Stimulated activated effector memory CD8-positive, alpha-beta T cell treated with anti-CD3 and anti-CD28 coated beads, Interleukin-12 subunit alpha, Interleukin-12 subunit beta, amount 100 ng/mL, for 72 hours (primary cell): ENCODE measurements around the gene DHRS3.
"Not testable (repeated sequence)": the region's sequence is repeated elsewhere in the genome, so short reads cannot be mapped to it uniquely, and the experiment has no call there.

Experiments
- ATAC-seq: fragments of 150-1000 bp; cut with Tn5 transposase; 2 replicates; pipeline ENCODE4 v1.10.0; 2021
- DNase-seq, 2 donors: peaks; one replicate each; pipeline ENCODE4 v3.0.0; 2021 to 2022; ENCODE audit warnings: low spot score in 2 of 2
- H3K27ac Mint-ChIP-seq: one replicate; pipeline ENCODE4 v1.8.0; 2022; ENCODE audit warnings: mild to moderate bottlenecking, mixed read lengths
- H3K36me3 Mint-ChIP-seq: one replicate; pipeline ENCODE4 v1.8.0; 2022; ENCODE audit warnings: mild to moderate bottlenecking, mixed read lengths
- H3K4me1 Mint-ChIP-seq: one replicate; pipeline ENCODE4 v1.8.0; 2022; ENCODE audit warnings: mixed read lengths
- H3K4me3 Mint-ChIP-seq: one replicate; pipeline ENCODE4 v1.8.0; 2022; ENCODE audit warnings: mild to moderate bottlenecking, mixed read lengths
- H3K9me3 Mint-ChIP-seq: one replicate; pipeline ENCODE4 v1.8.0; 2022; ENCODE audit warnings: mixed read lengths

Gene DHRS3, protein sequence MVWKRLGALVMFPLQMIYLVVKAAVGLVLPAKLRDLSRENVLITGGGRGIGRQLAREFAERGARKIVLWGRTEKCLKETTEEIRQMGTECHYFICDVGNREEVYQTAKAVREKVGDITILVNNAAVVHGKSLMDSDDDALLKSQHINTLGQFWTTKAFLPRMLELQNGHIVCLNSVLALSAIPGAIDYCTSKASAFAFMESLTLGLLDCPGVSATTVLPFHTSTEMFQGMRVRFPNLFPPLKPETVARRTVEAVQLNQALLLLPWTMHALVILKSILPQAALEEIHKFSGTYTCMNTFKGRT

DNA sequence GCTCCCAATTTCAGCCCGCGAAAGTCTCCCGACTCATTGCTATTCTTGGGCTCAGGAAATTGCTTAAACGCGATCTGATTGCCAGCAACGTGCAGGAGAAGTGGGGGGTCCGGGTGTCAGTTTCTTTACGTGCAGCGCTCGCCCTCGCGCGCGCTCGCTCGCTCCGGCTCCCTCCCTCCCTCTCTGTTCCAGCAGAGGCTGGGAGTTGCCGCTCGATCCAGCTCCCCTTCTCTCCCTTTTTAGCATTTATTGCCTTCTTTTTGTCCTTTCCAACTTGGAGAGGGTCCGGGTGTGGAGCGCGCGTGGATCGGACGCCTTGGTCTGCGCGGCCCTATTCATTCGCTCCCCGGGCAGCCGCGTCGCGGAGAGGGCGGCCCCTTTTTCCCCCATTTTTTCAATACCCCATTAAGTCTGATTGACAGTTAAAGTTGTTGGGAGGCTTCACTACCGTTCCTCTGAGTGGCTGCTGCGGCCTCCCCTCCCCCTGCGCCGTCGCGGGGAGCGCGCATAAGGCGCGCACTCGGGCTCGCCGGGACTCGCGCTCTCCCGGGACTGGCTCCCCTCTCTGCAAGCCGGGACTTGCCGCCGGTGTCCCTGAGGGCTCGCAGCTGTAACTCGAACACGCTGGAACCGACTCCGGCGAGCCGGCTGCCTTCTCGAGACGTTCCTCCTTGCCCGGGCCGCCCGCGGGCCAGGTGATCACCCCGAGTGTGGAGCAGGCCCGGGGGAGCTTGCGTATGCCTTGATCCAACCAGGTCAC, at the start of gene DHRS3:
Gene DHRS3, minus strand, starts transcription at position 310 of the 760 bp plus-strand sequence. CDS start 862 bp downstream, outside the sequence.
- Mint-ChIP-seq H3K27ac (peak within 1 kb of the TSS; percentile 96), H3K4me1 (peaks cover 77% of the 10 kb centered on the region), H3K4me3 (peak within 1 kb of the TSS; percentile 98), H3K36me3 (peaks cover 69% of the 10 kb centered on the region), H3K9me3 (no peaks in the 10 kb centered on the region)
- ATAC-seq (peak; percentile 66), DNase-seq (peak; percentile 62 to 85)

DNA sequence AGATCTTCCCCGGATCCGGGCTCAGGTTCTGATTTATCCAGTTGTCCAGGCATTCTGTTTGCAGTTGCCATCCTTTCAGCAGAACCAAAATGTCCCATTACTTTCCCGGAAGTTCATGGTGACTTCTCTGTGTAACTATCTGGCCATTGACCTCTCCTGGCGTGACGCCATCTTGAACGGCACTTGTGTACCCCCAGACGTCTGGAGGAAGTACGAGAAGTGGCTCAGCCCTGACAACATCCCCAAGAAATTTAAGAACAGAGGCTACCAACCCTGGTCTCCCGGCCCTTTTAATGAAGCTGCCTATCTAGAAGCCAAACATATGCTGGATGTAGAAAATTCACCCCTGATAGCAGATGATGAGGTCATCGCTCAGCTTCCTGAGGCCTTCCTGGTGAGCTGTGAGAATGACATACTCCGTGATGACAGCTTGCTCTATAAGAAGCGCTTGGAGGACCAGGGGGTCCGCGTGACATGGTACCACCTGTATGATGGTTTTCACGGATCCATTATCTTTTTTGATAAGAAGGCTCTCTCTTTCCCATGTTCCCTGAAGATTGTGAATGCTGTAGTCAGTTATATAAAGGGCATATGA, 48.2 kb upstream of the DHRS3 start:
- Mint-ChIP-seq H3K4me3 (no peak overlapping the region), H3K27ac (no peak overlapping the region), H3K4me1 (no peaks in the 10 kb centered on the region), H3K36me3 (no peaks in the 10 kb centered on the region), H3K9me3 (no peaks in the 10 kb centered on the region)
- no peak for ATAC-seq
- no peak for DNase-seq

DNA sequence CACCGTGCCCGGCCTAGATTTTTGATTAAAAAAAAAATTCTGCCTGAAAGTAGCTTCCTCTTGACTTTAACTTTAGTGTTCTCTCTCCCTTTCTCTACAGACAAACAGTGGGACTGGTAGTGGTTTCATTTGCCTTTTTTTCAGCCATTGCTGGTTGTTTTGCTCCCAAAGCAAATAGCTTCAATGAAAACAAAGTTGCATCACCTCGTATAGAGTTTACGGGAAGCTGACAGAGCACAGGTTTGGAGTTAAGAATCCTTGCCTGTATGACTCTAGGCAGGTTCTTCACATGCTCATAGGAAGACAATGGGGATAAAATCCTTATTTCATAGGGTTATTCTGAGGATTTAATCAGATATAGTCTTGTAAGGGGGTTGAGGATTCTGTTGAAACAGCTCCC, 47.5 kb upstream of the DHRS3 start:
- Mint-ChIP-seq H3K27ac (no peak overlapping the region), H3K9me3 (no peaks in the 10 kb centered on the region), H3K4me3 (no peak overlapping the region), H3K36me3 (no peaks in the 10 kb centered on the region), H3K4me1 (no peaks in the 10 kb centered on the region)
- no peak for DNase-seq
- no peak for ATAC-seq

DNA sequence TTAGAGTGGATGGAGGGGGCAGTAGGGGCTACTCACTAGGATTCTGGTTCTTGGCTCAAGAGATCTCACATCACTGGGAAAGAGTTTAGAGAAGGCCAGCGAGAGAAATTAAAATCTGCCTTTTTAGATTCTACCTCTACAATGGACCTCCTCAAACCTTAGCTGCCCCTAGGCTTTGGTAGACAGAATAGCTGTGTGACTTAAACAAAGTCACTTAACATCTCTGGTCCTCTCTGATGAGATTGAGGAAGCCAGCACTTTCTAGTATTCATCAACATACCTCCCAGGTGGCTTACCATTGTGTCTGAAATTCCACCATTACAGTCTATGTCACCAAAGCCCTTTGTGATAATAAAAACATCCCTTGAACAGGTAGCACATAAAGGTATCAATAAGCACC, 44.5 kb upstream of the DHRS3 start:
- no peak for DNase-seq
- no peaks in the 10 kb centered on the region for H3K36me3 Mint-ChIP-seq
- peaks cover 6% of the 10 kb centered on the region for H3K4me1 Mint-ChIP-seq
- no peak for ATAC-seq
- no peak overlapping the region for H3K4me3 Mint-ChIP-seq
- no peaks in the 10 kb centered on the region for H3K9me3 Mint-ChIP-seq
- H3K27ac Mint-ChIP-seq: no peak overlapping the region

DNA sequence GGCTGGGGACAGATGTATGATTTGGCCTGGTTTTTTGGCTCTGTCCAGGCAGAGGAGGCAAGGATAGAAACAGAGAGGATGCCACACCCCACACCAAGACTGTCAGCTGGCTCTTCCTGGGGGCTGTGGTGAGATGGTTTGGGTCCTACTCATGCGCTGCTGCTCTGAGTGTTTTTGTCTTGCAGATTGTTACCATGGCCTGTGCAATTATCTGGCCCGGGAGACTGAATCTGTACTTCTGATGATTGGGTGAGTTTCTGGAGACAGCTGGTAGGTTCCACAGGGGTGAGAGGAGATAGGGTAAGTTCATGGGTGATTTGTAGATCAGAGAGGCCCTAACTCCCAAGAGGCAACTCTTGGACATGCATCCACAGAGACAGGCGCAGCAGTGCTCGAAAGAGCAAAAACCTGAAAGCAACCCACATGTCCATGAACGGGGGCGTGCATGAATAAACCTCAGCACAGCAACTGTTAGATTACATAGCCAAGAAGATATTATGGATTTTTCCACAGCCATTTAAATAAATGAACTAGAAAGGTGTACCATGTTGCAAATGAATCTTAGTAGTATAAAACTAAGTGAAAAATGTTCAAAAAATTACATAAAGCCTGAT, 43.7 kb upstream of the DHRS3 start:
- ATAC-seq (no peak), DNase-seq (no peak)
- Mint-ChIP-seq H3K4me1 (peaks cover 6% of the 10 kb centered on the region), H3K36me3 (no peaks in the 10 kb centered on the region), H3K9me3 (no peaks in the 10 kb centered on the region), H3K4me3 (no peak overlapping the region), H3K27ac (no peak overlapping the region)

DNA sequence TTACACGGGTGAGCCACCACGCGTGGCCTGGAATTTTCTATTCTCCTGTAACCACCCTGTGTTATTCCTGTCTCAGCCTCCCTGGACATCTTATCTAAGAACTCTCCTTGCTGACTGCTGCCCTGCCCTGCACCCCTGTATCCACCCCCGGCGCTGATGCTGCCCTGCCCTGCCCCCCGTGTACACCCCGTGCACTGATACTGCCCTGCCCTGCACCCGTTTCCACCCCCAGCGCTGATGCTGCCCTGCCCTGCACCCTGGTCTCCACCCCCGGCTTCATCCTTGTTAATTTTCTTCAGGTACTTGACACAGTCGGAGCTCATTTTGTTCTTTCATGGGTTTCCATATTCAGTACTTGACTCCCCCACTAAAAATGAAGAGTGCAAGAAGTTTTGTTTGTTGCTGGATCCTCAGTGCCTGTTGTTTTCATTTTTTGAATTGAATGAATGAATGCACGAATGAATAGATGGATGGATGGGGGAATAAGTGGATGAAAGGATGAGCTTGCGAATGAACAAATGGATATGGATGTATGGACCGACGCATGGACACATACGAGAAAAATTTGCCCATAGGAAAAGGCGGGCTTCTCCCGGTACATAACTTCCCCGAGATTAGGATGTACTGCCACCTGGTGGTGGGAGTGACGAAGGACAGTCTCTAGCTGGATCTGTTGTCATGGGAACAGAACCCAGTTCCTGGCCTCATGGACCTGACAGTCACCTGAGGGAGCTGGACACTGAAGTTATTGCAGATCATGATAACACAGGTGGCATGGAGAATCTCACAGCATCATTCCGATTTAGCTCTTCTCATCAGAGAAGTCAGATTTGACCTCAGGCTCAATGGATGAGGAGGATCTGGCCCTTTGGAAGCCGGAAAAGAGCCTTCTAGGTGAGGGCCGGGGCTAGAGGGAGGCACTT, 40.8 kb upstream of the DHRS3 start:
- Mint-ChIP-seq H3K9me3 (no peaks in the 10 kb centered on the region), H3K36me3 (no peaks in the 10 kb centered on the region), H3K27ac (no peak overlapping the region), H3K4me1 (peaks cover 6% of the 10 kb centered on the region), H3K4me3 (no peak overlapping the region)
- ATAC-seq (peak; percentile 76), DNase-seq (peak; percentile 55 to 79)

DNA sequence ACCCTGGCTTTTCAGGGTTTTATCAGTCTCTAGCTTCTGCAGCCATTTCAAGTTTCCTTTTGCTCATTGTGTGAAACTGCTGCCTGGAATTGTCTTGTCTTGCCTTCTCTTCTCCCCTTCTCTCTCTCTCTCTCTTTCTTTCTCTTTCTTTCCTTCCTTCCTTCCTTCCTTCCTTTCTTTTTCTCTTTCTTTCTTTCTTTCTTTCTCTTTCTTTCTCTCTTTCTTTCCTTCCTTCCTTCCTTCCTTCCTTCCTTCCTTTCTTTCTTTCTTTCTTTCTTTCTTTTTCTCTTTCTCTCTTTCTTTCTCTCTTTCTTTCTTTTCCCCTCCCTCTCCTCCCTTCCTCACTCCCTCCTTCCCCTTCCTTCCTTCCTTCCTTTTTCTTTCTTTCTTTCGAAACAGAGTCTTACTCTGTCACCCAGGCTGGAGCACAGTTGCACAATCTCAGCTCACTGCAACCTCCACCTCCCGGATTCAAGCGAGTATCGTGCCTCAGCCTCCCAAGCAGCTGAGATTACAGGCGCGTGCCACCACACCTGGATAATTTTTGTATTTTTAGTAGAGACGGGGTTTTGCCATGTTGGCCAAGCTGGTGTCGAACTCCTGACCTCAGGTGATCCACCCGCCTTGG, 40.0 kb upstream of the DHRS3 start:
- not testable (repeated sequence) for H3K4me1 Mint-ChIP-seq, H3K4me3 Mint-ChIP-seq, DNase-seq, H3K36me3 Mint-ChIP-seq, H3K9me3 Mint-ChIP-seq, ATAC-seq
- H3K27ac Mint-ChIP-seq: peak overlapping the region; percentile 24

DNA sequence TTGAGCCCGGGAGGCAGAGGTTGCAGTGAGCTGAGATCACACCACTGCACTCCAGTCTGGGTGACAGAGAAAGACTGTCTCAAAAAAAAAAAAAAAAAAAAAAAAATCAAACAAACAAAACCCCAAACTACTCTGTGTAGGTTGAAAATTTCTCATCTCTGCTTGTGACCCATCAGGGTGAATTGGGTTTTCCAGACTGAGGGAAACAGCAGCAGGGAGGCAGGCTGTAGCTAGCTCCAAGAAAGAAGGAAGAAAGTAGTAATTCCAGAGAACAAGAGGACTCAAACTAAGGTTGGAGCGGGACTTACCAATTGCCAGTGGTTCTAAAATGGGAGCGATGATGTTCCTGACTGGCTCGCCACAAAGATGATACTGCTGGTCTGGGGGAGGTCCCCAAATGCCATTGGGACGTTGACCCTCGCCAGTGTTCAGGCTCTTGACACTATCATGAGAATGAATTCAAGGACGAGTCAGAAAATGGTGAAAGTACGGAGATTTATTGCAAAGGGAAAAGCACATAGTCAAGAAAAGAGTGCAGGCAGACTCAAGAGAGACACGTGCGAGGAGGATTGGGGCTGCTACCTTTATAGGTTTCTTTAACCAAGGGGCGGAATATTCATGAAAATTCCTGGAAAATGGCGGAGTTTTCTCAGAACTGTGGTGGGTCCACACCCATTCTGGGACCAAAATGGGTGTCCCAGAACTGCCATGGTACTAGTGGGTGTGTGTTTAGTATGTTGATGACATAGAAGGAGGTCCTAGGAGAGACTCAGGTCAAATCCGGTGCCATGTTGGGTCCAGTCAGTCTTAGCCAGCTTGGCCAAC, 39.3 kb upstream of the DHRS3 start:
- Mint-ChIP-seq H3K4me3 (no peak overlapping the region), H3K4me1 (peaks cover 6% of the 10 kb centered on the region), H3K9me3 (no peaks in the 10 kb centered on the region), H3K27ac (peak overlapping the region; percentile 24), H3K36me3 (no peaks in the 10 kb centered on the region)
- no peak for ATAC-seq
- DNase-seq: no peak

DNA sequence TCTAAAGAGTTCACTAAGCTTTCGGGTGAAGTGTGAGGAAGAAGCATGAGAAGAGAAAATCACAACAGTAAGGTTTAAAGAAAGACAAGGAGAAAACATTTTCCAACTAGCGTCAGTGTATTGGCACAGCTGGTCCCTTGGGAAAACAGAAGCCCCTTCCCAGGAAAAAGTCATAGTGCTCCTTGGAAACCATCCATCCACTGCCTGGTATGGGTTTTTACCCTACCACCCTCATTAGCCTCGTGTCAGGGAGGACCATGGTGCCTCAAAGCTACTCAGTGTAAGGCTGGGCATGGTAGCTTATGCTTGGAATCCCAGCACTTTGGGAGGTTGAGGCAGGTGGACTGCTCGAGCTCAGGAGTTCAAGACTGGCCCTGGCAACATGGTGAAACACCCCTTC, 38.6 kb upstream of the DHRS3 start:
- no peak for DNase-seq
- H3K4me1 Mint-ChIP-seq: peaks cover 6% of the 10 kb centered on the region
- H3K36me3 Mint-ChIP-seq: no peaks in the 10 kb centered on the region
- H3K9me3 Mint-ChIP-seq: no peaks in the 10 kb centered on the region
- ATAC-seq: no peak
- no peak overlapping the region for H3K4me3 Mint-ChIP-seq
- peak overlapping the region; percentile 43 for H3K27ac Mint-ChIP-seq

DNA sequence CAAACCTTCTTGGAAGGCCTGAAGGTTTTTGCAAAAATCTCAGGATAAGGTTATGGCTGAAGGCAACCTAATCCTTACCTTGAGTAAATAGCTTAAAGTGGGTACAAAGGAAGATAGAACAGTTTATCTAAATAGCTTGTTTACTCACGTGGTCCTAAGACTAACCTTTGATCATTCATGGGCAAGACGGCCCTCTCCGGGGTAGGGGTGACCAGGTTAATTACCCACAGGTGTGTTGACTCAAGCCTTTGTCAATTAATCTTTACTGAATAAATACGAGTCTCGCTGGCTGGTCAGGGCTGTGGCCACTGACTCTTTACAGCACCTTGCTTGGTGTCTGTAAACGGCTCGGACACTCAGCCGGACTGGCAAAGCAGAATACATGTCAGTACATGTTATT, 36.6 kb upstream of the DHRS3 start:
- DNase-seq: no peak
- Mint-ChIP-seq H3K27ac (no peak overlapping the region), H3K36me3 (no peaks in the 10 kb centered on the region), H3K4me1 (peaks cover 6% of the 10 kb centered on the region), H3K9me3 (no peaks in the 10 kb centered on the region), H3K4me3 (no peak overlapping the region)
- ATAC-seq: no peak

DNA sequence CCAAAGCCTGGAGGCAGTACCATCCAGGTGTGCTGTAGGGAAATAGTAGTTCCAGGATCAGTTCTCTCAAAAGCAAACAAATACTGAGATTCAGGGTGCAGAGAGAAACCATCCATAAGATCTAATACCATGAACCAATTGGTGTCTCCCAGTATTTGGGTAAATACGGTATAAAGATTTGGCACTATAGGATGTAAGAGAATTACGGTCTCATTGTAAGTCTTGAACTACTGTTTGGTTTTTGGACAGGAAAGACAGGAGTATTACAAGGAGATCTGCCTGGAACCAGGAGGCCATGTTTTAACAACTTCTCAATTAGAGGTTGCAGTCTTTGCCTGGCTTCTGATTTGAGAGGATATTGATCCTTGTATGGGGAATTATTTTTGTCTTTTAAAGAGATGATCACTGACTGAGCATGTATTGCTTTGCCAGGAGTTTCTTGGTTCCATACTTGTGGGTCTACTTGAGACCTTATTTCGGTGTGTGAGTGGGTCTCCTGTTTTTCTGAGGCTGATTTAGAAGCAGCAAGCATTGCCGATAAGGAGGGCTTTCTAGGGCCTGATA, 36.1 kb upstream of the DHRS3 start:
- DNase-seq (no peak), ATAC-seq (no peak)
- Mint-ChIP-seq H3K9me3 (no peaks in the 10 kb centered on the region), H3K27ac (no peak overlapping the region), H3K36me3 (no peaks in the 10 kb centered on the region), H3K4me1 (peaks cover 9% of the 10 kb centered on the region), H3K4me3 (no peak overlapping the region)

DNA sequence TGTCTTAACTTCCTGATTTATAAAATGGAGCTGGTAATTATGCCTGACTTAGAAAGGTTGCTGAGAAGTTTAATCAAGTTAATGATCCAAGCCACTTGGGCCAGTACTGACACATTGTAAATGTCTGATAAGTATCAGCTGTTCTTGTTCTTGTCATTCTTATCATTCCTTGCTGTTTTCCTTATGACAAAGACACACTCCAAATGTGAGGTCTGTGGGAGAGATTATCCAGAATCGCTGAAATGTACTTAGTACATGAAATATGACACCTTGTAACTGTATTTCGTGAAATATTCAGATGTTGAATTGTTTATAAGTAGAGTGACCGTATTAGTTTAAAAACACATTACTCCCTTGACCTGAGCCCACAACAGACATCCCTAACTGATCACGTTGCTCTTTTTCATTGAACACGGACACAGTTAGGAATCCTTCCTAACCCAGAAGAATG, 32.0 kb upstream of the DHRS3 start:
- Mint-ChIP-seq H3K9me3 (no peaks in the 10 kb centered on the region), H3K36me3 (no peaks in the 10 kb centered on the region), H3K4me3 (no peak overlapping the region), H3K4me1 (peaks cover 6% of the 10 kb centered on the region), H3K27ac (no peak overlapping the region)
- ATAC-seq (no peak), DNase-seq (no peak)

DNA sequence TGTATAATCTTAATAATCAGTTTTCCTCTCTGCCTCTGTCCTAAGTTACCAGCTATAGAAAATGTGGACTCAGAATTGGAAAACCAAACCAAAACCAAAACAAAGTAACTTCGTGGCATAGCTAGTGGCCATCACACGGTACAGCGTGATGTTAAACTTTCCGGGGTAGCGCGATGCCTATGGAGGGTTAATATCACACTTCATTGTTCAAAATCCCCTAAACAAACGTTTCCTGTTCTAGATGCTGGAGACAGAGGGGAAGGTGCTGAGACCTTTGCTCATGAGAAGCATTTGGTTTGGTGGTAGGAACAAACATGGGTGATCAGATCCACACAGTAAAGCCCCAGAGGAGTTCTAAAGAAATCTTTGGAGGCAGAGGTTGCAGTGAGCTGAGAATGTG, 30.7 kb upstream of the DHRS3 start:
- Mint-ChIP-seq H3K9me3 (no peaks in the 10 kb centered on the region), H3K36me3 (no peaks in the 10 kb centered on the region), H3K27ac (no peak overlapping the region), H3K4me3 (no peak overlapping the region), H3K4me1 (peaks cover 6% of the 10 kb centered on the region)
- DNase-seq (no peak), ATAC-seq (no peak)
